GM15510 (cell line): Measurements from ENCODE around the gene TSPAN9.

Experiments
- POLR2A ChIP-seq: IDR thresholded peaks from 3 replicates; pipeline ENCODE4 v1.6.1; 2011; ENCODE audit warnings: borderline replicate concordance; ENCODE audit not compliant: insufficient read length; ENCODE audit errors: extremely low read depth

Gene TSPAN9

DNA sequence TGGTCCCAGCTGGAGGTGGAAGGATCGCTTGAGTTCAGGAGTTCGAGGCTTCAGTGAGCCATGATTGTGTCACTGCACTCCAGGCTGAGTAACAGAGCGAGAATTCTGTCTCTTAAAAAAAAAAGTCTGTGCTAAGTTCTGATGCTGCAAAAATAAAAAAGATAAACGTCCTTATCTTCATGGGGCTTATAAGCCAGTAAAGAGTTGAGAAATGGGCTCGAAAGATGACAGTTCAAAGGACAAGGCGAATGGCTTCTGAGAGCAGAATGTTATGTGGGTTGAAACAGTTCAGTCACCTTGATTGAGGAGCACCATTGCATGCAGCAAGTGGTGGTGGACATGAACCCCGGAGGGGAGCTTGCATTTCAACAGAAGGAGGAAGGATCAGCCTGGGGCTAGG is 4.7 kb downstream of the TSPAN9 start:
- TF ChIP-seq POLR2A = no peak

GRCh38 chr12:3083241-3083920 is 6.2 kb downstream of the TSPAN9 start:
- no peak for TF ChIP-seq POLR2A

DNA sequence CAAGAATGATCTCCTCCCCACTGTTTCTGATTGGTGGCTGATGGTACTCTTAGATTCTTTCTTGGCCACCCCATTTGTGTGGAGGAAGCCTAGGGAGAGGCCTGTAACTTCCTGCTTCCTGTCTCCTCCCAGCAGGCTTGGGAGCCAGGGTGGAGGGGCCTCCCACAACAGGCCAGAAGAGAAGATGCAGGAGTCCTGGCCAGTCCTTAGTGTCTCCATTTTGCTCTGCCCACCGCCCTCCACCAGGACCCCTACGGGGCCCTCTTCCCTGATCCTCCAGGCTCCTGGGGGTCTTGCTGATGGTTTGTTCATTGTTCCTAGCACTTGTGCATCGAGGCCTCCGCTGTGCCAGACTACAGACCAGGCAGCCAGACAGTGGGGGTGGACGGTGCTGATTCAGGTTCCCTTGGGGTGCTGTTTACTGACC is 6.8 kb downstream of the TSPAN9 start:
- no peak for TF ChIP-seq POLR2A

DNA sequence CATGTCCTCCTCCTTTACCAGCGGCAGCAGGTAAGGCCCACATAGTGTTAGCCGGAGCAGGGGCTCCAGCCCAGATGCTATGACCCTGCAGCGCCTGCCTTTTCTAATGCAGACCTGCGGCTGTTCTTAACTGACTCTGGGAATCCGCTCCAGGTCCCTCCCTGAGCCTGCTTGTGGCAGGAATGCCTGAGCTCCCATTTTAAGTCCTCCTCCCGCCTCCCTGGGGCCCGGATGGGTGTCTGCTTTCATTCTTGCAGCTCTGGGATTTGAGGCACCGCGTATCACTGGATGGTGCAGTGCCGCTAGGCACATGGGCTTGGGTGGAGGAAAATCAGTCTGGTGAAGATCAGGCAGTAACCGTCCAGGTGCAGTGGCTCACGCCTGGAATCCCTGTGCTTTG is 7.6 kb downstream of the TSPAN9 start:
- TF ChIP-seq POLR2A = no peak

- TF ChIP-seq POLR2A = no peak
Observed at GRCh38 chr12:3085341-3086139, 8.4 kb downstream of the TSPAN9 start.

- no peak for TF ChIP-seq POLR2A
Observed at GRCh38 chr12:3086211-3086610, 9.0 kb downstream of the TSPAN9 start.

GRCh38 chr12:3086729-3087323 is 9.6 kb downstream of the TSPAN9 start:
- TF ChIP-seq POLR2A = no peak

GRCh38 chr12:3087758-3088650 is 10.8 kb downstream of the TSPAN9 start:
- TF ChIP-seq POLR2A = no peak

DNA sequence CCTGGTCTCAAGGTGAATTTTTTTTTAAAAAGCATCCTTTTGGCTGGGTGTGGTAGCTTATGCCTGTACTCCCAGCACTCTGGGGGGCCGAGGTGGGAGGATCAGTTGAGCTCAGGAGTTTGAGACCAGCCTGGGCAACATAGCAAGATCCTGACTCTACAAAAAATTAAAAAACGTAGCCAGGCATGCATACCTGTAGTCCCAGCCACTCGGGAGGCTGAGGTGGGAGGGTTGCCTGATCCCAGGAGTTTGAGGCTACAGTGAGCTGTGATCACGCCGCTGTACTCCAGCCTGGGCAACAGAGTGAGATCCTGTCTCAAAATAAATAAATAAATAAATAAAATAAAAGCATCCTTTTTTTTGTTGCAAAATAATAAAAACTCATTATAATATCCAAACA is 12.4 kb downstream of the TSPAN9 start:
- TF ChIP-seq POLR2A = no peak

- no peak for TF ChIP-seq POLR2A
Observed at GRCh38 chr12:3090240-3091037, 13.3 kb downstream of the TSPAN9 start.

DNA sequence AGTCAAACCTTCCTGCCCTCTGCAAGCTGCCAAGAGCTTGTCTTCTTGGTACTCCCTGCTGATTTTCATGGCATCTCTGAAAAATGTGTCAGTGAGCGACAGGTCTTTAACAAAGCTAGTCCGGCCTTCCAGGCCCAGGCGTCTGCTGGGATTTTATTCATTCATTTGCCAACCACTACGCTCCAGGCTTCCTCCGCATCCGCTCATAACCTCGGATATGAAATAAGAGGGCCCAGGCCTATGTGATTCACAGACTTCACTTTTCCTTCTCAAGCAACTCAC is 13.8 kb downstream of the TSPAN9 start:
- no peak for TF ChIP-seq POLR2A

- TF ChIP-seq POLR2A = no peak
Observed at GRCh38 chr12:3091382-3092241, 14.4 kb downstream of the TSPAN9 start.

DNA sequence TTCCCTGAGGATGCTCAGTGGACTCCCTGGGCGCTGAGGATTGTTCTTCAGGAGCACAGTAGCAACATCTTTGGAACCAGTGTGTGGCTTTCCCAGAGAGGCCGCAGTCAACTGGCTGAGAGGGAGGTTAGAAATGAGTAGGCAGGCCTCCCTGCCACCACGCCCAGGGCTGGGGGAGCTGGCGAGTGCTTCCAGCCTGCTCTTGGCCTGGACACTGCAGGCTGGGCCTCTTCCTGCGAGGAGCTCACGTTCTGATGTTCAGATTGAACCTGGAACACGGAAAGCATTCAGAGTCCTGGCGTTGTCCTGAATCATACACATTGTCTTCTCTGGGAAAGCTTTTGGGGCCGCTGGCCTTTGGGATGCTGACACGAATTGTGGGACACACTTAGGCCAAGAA is 15.6 kb downstream of the TSPAN9 start:
- no peak for TF ChIP-seq POLR2A
